ENCODE results near the gene CITED4.

DNA sequence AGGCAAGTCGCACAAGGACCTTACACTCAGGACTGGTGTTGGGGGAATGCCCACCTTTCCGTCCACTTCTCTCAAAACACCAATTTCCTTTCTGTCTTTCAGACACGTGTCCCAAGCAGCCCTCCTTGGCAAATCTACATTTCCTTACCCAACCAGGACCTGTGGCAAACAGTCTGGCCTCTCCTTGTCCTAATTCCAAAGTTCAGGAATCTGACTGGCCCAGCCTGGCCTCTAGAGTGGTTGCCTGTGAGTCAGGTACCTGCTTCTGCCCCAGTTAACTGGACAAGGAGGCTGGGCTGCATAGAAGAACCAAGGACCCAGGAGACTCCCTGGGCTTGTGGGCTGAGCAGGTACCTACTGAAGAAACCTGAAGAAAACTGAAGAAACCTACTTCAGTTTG is 34.3 kb upstream of the CITED4 start:
- no peak for TF ChIP-seq CTCF (IDR thresholded peaks at IDR 0.05; ENCODE audit: poor library complexity, severe bottlenecking)
- TF ChIP-seq EZH2 (IDR thresholded peaks at IDR 0.05; ENCODE audit: borderline replicate concordance, insufficient read depth, low read length, poor library complexity, severe bottlenecking), result no peak
- no peak for TF ChIP-seq TAF1 (IDR thresholded peaks at IDR 0.05; ENCODE audit: low read depth)
- no peak for TF ChIP-seq POLR2AphosphoS5 (IDR thresholded peaks at IDR 0.05)
- TF ChIP-seq, protein P1, sequence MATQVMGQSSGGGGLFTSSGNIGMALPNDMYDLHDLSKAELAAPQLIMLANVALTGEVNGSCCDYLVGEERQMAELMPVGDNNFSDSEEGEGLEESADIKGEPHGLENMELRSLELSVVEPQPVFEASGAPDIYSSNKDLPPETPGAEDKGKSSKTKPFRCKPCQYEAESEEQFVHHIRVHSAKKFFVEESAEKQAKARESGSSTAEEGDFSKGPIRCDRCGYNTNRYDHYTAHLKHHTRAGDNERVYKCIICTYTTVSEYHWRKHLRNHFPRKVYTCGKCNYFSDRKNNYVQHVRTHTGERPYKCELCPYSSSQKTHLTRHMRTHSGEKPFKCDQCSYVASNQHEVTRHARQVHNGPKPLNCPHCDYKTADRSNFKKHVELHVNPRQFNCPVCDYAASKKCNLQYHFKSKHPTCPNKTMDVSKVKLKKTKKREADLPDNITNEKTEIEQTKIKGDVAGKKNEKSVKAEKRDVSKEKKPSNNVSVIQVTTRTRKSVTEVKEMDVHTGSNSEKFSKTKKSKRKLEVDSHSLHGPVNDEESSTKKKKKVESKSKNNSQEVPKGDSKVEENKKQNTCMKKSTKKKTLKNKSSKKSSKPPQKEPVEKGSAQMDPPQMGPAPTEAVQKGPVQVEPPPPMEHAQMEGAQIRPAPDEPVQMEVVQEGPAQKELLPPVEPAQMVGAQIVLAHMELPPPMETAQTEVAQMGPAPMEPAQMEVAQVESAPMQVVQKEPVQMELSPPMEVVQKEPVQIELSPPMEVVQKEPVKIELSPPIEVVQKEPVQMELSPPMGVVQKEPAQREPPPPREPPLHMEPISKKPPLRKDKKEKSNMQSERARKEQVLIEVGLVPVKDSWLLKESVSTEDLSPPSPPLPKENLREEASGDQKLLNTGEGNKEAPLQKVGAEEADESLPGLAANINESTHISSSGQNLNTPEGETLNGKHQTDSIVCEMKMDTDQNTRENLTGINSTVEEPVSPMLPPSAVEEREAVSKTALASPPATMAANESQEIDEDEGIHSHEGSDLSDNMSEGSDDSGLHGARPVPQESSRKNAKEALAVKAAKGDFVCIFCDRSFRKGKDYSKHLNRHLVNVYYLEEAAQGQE (IDR thresholded peaks at IDR 0.05; ENCODE audit: borderline replicate concordance), result no peak
- TF ChIP-seq EP300 (conservative IDR thresholded peaks at IDR 0.05; ENCODE audit: poor library complexity, severe bottlenecking), result no peak
- TF ChIP-seq RAD21 (conservative IDR thresholded peaks at IDR 0.05), result no peak
